ENCODE data around the gene SEC16B.

The SEC16B gene

GRCh38 chr1:177954076-177954475 is 15.8 kb downstream of the SEC16B start:
- Histone ChIP-seq H3K4me1 (ENCODE audit: control insufficient read depth, low read length) (no peaks in the 10 kb centered on the region), H3K27ac (ENCODE audit: low read depth, low read length) (no peak overlapping the region), H3K9me3 (ENCODE audit: control insufficient read depth, insufficient read depth, low read length) (no peaks in the 10 kb centered on the region), H3K36me3 (ENCODE audit: control insufficient read depth, low read length) (no peaks in the 10 kb centered on the region), H3K9me2 (replicated peaks; ENCODE audit: control insufficient read depth, low read length) (no peaks in the 10 kb centered on the region), H3F3A (ENCODE audit: control insufficient read depth, insufficient read depth) (no peaks in the 10 kb centered on the region), H3K4me3 (ENCODE audit: low read length) (no peak overlapping the region), H3K79me2 (ENCODE audit: control insufficient read depth, low read length) (no peaks in the 10 kb centered on the region), H3K27me3 (ENCODE audit: control insufficient read depth, low read length) (no peaks in the 10 kb centered on the region), H4K20me1 (ENCODE audit: control insufficient read depth, insufficient read depth, low read depth, low read length) (no peaks in the 10 kb centered on the region), H3K4me2 (ENCODE audit: low read length) (no peak overlapping the region)
- TF ChIP-seq EZH2phosphoT487 (IDR thresholded peaks at IDR 0.05; ENCODE audit: borderline replicate concordance, low read length) (no peak), CTCF (IDR thresholded peaks at IDR 0.05; ENCODE audit: low read depth, low read length, poor library complexity, severe bottlenecking) (no peak)

GRCh38 chr1:177953549-177953948 is 16.3 kb downstream of the SEC16B start:
- no peak overlapping the region for H3K4me3 ChIP-seq (ENCODE audit: low read length)
- H3K9me2 ChIP-seq (replicated peaks; ENCODE audit: control insufficient read depth, low read length) = no peaks in the 10 kb centered on the region
- no peaks in the 10 kb centered on the region for H3K36me3 ChIP-seq (ENCODE audit: control insufficient read depth, low read length)
- H3K4me2 ChIP-seq (ENCODE audit: low read length) = no peak overlapping the region
- TF ChIP-seq EZH2phosphoT487 (IDR thresholded peaks at IDR 0.05; ENCODE audit: borderline replicate concordance, low read length) = no peak
- no peak for TF ChIP-seq CTCF (IDR thresholded peaks at IDR 0.05; ENCODE audit: low read depth, low read length, poor library complexity, severe bottlenecking)
- no peaks in the 10 kb centered on the region for H3K79me2 ChIP-seq (ENCODE audit: control insufficient read depth, low read length)
- no peaks in the 10 kb centered on the region for H3K27me3 ChIP-seq (ENCODE audit: control insufficient read depth, low read length)
- H3K9me3 ChIP-seq (ENCODE audit: control insufficient read depth, insufficient read depth, low read length) = no peaks in the 10 kb centered on the region
- H3F3A ChIP-seq (ENCODE audit: control insufficient read depth, insufficient read depth) = no peaks in the 10 kb centered on the region
- no peaks in the 10 kb centered on the region for H4K20me1 ChIP-seq (ENCODE audit: control insufficient read depth, insufficient read depth, low read depth, low read length)
- no peaks in the 10 kb centered on the region for H3K4me1 ChIP-seq (ENCODE audit: control insufficient read depth, low read length)
- no peak overlapping the region for H3K27ac ChIP-seq (ENCODE audit: low read depth, low read length)

DNA sequence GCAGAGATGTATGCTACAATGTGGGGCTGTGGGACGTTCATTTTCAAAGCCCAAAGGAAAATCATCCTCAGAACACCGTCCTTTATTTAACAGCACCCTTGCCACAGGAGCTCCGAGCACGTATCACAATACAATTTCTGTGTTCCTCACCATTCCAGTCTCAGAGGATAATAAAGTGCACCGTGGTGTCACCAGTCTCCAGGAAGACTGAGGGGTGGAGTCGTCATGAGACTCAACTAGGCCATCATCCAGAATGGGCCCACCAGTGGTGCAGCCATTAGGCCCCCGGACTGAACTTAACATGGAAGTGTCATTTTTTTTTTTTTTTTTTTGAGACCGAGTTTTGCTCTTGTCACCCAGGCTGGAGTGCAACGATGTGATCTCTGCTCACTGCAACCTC is 17.2 kb downstream of the SEC16B start:
- Histone ChIP-seq H3K4me3 (ENCODE audit: low read length) (no peak overlapping the region), H3F3A (ENCODE audit: control insufficient read depth, insufficient read depth) (no peaks in the 10 kb centered on the region), H3K9me2 (replicated peaks; ENCODE audit: control insufficient read depth, low read length) (no peaks in the 10 kb centered on the region), H3K4me1 (ENCODE audit: control insufficient read depth, low read length) (no peaks in the 10 kb centered on the region), H3K9me3 (ENCODE audit: control insufficient read depth, insufficient read depth, low read length) (no peaks in the 10 kb centered on the region), H3K27ac (ENCODE audit: low read depth, low read length) (no peak overlapping the region), H3K4me2 (ENCODE audit: low read length) (no peak overlapping the region), H4K20me1 (ENCODE audit: control insufficient read depth, insufficient read depth, low read depth, low read length) (no peaks in the 10 kb centered on the region), H3K36me3 (ENCODE audit: control insufficient read depth, low read length) (no peaks in the 10 kb centered on the region), H3K79me2 (ENCODE audit: control insufficient read depth, low read length) (no peaks in the 10 kb centered on the region), H3K27me3 (ENCODE audit: control insufficient read depth, low read length) (no peaks in the 10 kb centered on the region)
- TF ChIP-seq CTCF (IDR thresholded peaks at IDR 0.05; ENCODE audit: low read depth, low read length, poor library complexity, severe bottlenecking) (no peak), EZH2phosphoT487 (IDR thresholded peaks at IDR 0.05; ENCODE audit: borderline replicate concordance, low read length) (no peak)

DNA sequence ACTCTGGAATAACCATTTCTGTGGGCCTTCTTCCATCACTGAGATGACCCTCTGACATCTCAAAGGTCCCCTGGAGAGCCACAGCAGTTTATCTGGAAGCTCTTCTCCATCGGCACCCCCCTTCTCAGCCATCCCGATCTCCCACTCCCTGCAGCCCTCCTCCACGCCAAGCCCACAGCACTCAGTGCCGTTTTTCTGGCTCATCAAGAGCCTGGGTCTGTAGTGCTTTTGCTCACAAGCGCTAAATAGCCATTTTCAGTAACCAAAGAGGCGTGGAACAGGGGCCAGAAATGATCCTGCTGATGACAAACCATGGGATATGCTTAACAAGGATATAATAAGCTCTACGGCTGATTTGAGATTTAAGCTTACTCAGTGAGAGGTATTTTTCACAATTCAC is 17.6 kb downstream of the SEC16B start:
- no peaks in the 10 kb centered on the region for H3K4me1 ChIP-seq (ENCODE audit: control insufficient read depth, low read length)
- no peak overlapping the region for H3K4me3 ChIP-seq (ENCODE audit: low read length)
- no peaks in the 10 kb centered on the region for H3K27me3 ChIP-seq (ENCODE audit: control insufficient read depth, low read length)
- TF ChIP-seq EZH2phosphoT487 (IDR thresholded peaks at IDR 0.05; ENCODE audit: borderline replicate concordance, low read length) (no peak), CTCF (IDR thresholded peaks at IDR 0.05; ENCODE audit: low read depth, low read length, poor library complexity, severe bottlenecking) (no peak)
- H3K4me2 ChIP-seq (ENCODE audit: low read length) = no peak overlapping the region
- H3F3A ChIP-seq (ENCODE audit: control insufficient read depth, insufficient read depth) = no peaks in the 10 kb centered on the region
- H3K9me3 ChIP-seq (ENCODE audit: control insufficient read depth, insufficient read depth, low read length) = no peaks in the 10 kb centered on the region
- no peaks in the 10 kb centered on the region for H3K9me2 ChIP-seq (replicated peaks; ENCODE audit: control insufficient read depth, low read length)
- no peaks in the 10 kb centered on the region for H3K79me2 ChIP-seq (ENCODE audit: control insufficient read depth, low read length)
- H3K27ac ChIP-seq (ENCODE audit: low read depth, low read length) = no peak overlapping the region
- H4K20me1 ChIP-seq (ENCODE audit: control insufficient read depth, insufficient read depth, low read depth, low read length) = no peaks in the 10 kb centered on the region
- no peaks in the 10 kb centered on the region for H3K36me3 ChIP-seq (ENCODE audit: control insufficient read depth, low read length)

Measured in DOHH2 (cell line).